DND-41 (cell line): ENCODE results near the gene PITPNC1.

Experiments
- ATAC-seq: fragments of 200-7000 bp; cut with Tn5 transposase; 3 replicates; pipeline ENCODE4 v1.9.1; 2021; ENCODE audit warnings: low read depth; ENCODE audit not compliant: insufficient read depth
- DNase-seq: peaks from one replicate; pipeline ENCODE4 v3.0.0-alpha.2; 2020
- H2AFZ ChIP-seq: 2 replicates; pipeline ENCODE4 v1.6.0; 2012; ENCODE audit warnings: low read depth, low read length
- H3K27ac ChIP-seq: 2 replicates; pipeline ENCODE4 v1.5.1; 2012; ENCODE audit warnings: low read length, inconsistent platforms
- H3K27me3 ChIP-seq: fragments of 200-600 bp; sonication (generic); 2 replicates; pipeline ENCODE4 v1.6.0; 2012; ENCODE audit warnings: low read length, mild to moderate bottlenecking, inconsistent platforms; ENCODE audit not compliant: insufficient read depth, poor library complexity
- H3K36me3 ChIP-seq: 2 replicates; pipeline ENCODE4 v1.5.1; 2012; ENCODE audit warnings: low read length, inconsistent platforms; ENCODE audit not compliant: insufficient read depth
- H3K4me1 ChIP-seq: 2 replicates; pipeline ENCODE4 v1.5.1; 2012; ENCODE audit warnings: mild to moderate bottlenecking, low read length; ENCODE audit not compliant: insufficient read depth
- H3K4me2 ChIP-seq: 2 replicates; pipeline ENCODE4 v1.6.0; 2012; ENCODE audit warnings: mild to moderate bottlenecking, moderate library complexity, low read length, inconsistent platforms; ENCODE audit not compliant: insufficient read depth
- H3K4me3 ChIP-seq, 2 experiments: fragments of 200-600 bp in 1 of 2; shearing (Covaris generic) in 1 of 2; 2 replicates each; pipeline ENCODE4 v1.5.1; 2012 to 2016; ENCODE audit warnings: inconsistent platforms in 2 of 2, low read length in 2 of 2, mild to moderate bottlenecking in 2 of 2, low read depth in 1 of 2, moderate library complexity in 1 of 2
- H3K79me2 ChIP-seq: 2 replicates; pipeline ENCODE4 v1.6.0; 2012; ENCODE audit warnings: low read length, inconsistent platforms; ENCODE audit not compliant: insufficient read depth
- H3K9ac ChIP-seq: 2 replicates; pipeline ENCODE4 v1.6.0; 2012; ENCODE audit warnings: low read depth, mild to moderate bottlenecking, inconsistent platforms, low read length, moderate library complexity
- H3K9me3 ChIP-seq: 2 replicates; pipeline ENCODE4 v1.5.1; 2012; ENCODE audit warnings: low read length, moderate library complexity, mild to moderate bottlenecking, inconsistent platforms; ENCODE audit not compliant: insufficient read depth, severe bottlenecking
- H4K20me1 ChIP-seq: 2 replicates; pipeline ENCODE4 v1.6.0; 2012; ENCODE audit warnings: low read length; ENCODE audit not compliant: insufficient read depth
- EZH2 ChIP-seq: IDR thresholded peaks from 3 replicates; pipeline ENCODE4 v1.6.1; 2012; ENCODE audit warnings: borderline replicate concordance, low read depth, mild to moderate bottlenecking, moderate library complexity, low read length, inconsistent platforms; ENCODE audit not compliant: severe bottlenecking
- TF ChIP-seq, protein P1 (sequence below): IDR thresholded peaks from 2 replicates; pipeline ENCODE4 v1.5.1; 2012; ENCODE audit warnings: borderline replicate concordance, low read length, moderate library complexity, mild to moderate bottlenecking; ENCODE audit not compliant: poor library complexity, severe bottlenecking; ENCODE audit errors: extremely low read depth

The PITPNC1 gene

DNA sequence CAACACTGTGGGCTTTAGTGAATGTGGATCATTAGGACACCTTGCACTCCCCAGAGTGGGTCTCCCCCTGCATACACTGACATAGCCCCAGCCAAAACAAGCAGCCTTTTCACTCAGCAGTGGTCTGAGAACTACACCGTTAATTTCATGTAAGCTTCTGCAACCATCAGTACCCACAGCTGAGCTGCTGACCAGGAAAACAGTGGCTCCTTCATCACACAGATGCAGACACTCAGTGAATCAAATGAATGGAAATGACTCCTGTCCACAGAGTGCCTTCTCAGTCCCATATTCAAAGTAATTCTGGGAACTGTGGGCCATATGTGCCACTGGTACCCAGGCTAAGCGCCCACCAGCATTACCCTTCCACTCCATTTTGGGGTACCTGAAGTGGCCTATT, 301.3 kb downstream of the PITPNC1 start:
- Histone ChIP-seq H3K27ac (no peak overlapping the region), H3K4me3 (no peak overlapping the region), H3K9me3 (no peaks in the 10 kb centered on the region), H4K20me1 (no peaks in the 10 kb centered on the region), H2AFZ (no peak overlapping the region), H3K36me3 (peaks cover 4% of the 10 kb centered on the region; the same call in 1 of the 2 replicates), H3K4me2 (no peak overlapping the region), H3K27me3 (no peaks in the 10 kb centered on the region), H3K9ac (no peak overlapping the region), H3K4me1 (no peaks in the 10 kb centered on the region), H3K79me2 (no peaks in the 10 kb centered on the region)
- DNase-seq (no peak), ATAC-seq (no peak)
- TF ChIP-seq, protein P1, sequence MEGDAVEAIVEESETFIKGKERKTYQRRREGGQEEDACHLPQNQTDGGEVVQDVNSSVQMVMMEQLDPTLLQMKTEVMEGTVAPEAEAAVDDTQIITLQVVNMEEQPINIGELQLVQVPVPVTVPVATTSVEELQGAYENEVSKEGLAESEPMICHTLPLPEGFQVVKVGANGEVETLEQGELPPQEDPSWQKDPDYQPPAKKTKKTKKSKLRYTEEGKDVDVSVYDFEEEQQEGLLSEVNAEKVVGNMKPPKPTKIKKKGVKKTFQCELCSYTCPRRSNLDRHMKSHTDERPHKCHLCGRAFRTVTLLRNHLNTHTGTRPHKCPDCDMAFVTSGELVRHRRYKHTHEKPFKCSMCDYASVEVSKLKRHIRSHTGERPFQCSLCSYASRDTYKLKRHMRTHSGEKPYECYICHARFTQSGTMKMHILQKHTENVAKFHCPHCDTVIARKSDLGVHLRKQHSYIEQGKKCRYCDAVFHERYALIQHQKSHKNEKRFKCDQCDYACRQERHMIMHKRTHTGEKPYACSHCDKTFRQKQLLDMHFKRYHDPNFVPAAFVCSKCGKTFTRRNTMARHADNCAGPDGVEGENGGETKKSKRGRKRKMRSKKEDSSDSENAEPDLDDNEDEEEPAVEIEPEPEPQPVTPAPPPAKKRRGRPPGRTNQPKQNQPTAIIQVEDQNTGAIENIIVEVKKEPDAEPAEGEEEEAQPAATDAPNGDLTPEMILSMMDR = no peak
- no peak for TF ChIP-seq EZH2

DNA sequence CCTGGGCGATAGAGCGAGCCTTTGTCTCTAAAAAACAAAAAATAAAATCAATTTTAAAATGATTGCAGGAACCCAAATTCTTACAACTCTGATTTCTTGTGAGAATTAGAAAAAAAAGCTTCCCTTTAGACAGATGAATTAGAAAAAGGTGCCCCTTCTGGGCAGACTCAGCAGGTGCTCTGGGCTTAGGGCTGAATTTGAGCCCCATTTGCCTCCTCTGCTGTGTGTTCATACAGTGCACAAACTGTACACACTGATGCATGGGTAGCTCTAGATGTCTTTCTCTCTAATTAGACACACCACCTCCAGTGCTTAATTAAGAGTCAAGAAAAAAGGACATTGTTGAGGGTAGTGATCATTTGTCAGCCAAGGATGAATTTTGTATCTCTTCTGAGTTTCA, 302.1 kb downstream of the PITPNC1 start:
- H3K4me3 ChIP-seq = no peak overlapping the region
- no peak overlapping the region for H3K4me2 ChIP-seq
- no peaks in the 10 kb centered on the region for H4K20me1 ChIP-seq
- no peaks in the 10 kb centered on the region for H3K79me2 ChIP-seq
- no peak for ATAC-seq
- H3K9ac ChIP-seq = no peak overlapping the region
- H2AFZ ChIP-seq = no peak overlapping the region
- H3K27me3 ChIP-seq = no peaks in the 10 kb centered on the region
- H3K9me3 ChIP-seq = no peaks in the 10 kb centered on the region
- peaks cover 4% of the 10 kb centered on the region; the same call in 1 of the 2 replicates for H3K36me3 ChIP-seq
- no peak overlapping the region for H3K27ac ChIP-seq
- DNase-seq = no peak
- no peaks in the 10 kb centered on the region for H3K4me1 ChIP-seq
- no peak for TF ChIP-seq EZH2
- TF ChIP-seq, protein P1 = no peak

DNA sequence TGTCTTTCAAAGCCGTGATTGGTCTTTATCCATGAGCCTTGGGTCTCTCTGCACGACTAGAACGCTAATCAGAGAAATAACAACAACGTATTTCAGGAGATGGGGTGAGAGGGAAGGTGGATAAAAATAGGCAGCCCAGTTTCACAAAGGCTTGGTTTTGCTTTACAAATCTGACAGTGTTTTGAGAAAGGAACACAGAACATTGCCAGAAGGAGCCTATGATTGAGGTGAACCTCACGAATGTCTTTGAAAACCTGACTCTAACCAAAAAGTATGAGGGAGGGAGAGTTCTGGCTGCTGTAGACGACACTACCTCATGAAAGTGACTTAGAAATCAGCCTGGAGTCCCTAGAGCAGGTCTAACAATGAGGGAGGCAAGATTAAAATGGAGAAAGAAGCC, 302.6 kb downstream of the PITPNC1 start:
- no peak for TF ChIP-seq EZH2
- TF ChIP-seq, protein P1 = no peak
- Histone ChIP-seq H2AFZ (no peak overlapping the region), H3K27me3 (no peaks in the 10 kb centered on the region), H3K4me2 (no peak overlapping the region), H3K4me1 (no peaks in the 10 kb centered on the region), H3K9ac (no peak overlapping the region), H3K4me3 (no peak overlapping the region), H3K9me3 (no peaks in the 10 kb centered on the region), H4K20me1 (no peaks in the 10 kb centered on the region), H3K79me2 (no peaks in the 10 kb centered on the region), H3K36me3 (peaks cover 4% of the 10 kb centered on the region; the same call in 1 of the 2 replicates), H3K27ac (no peak overlapping the region)
- DNase-seq = no peak
- ATAC-seq = no peak
